HCT116 (cell line): ENCODE measurements around the gene METTL24.

Source experiments
- FOSL1 ChIP-seq: IDR thresholded peaks from 2 replicates; pipeline ENCODE4 v1.6.1; 2012; ENCODE audit warnings: low read depth
- POLR2A ChIP-seq: IDR thresholded peaks from 2 replicates; pipeline ENCODE4 v1.7.0; 2011; ENCODE audit warnings: borderline replicate concordance; ENCODE audit not compliant: insufficient read depth, insufficient read length; ENCODE audit errors: extremely low read depth
- POLR2AphosphoS5 ChIP-seq: IDR thresholded peaks from 2 replicates; pipeline ENCODE4 v1.6.1; 2011; ENCODE audit warnings: mild to moderate bottlenecking, low read depth, low read length, moderate library complexity
- YY1 ChIP-seq: IDR thresholded peaks from 2 replicates; pipeline ENCODE4 v1.6.1; 2011; ENCODE audit warnings: low read length, low read depth, moderate library complexity, mild to moderate bottlenecking; ENCODE audit not compliant: insufficient replicate concordance; ENCODE audit errors: extremely low read depth
- TF ChIP-seq, protein P1 (sequence below), 3 experiments: fragments of 200-600 bp in 1 of 3; sonication (generic) in 1 of 3; IDR thresholded peaks in 2 of 3; conservative IDR thresholded peaks in 1 of 3; 2 replicates each; pipeline ENCODE4 v1.5.1; 2012 to 2017; ENCODE audit warnings: low read depth in 2 of 3, low read length in 2 of 3, antibody characterized with exemption in 1 of 3, borderline replicate concordance in 1 of 3, control low read depth in 1 of 3, mild to moderate bottlenecking in 1 of 3, mixed read lengths in 1 of 3, mixed run types in 1 of 3, moderate library complexity in 1 of 3; ENCODE audit not compliant: insufficient read depth in 1 of 3

DNA sequence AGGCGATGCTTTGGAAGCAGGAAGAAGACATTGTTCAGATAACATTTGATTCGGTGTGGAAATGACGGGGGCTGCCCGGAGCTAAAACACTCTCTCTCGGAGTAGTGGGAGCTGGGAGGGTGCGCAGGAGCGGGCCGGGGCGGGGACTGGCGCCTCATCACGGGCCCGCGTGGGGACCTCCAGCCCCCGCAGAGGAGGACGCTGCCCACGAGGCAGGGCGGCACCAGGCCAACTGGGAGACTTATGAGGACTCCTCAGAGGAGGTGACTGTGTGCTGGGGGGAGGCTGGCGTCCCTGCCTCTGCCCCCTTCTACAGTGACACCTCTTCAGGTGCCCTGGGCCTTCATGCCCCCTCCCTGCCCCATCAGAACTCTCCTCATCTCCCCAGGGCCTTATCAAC is 42.1 kb upstream of the METTL24 start:
- TF ChIP-seq POLR2A (no peak), POLR2AphosphoS5 (no peak), FOSL1 (no peak), YY1 (no peak)
- TF ChIP-seq, protein P1, sequence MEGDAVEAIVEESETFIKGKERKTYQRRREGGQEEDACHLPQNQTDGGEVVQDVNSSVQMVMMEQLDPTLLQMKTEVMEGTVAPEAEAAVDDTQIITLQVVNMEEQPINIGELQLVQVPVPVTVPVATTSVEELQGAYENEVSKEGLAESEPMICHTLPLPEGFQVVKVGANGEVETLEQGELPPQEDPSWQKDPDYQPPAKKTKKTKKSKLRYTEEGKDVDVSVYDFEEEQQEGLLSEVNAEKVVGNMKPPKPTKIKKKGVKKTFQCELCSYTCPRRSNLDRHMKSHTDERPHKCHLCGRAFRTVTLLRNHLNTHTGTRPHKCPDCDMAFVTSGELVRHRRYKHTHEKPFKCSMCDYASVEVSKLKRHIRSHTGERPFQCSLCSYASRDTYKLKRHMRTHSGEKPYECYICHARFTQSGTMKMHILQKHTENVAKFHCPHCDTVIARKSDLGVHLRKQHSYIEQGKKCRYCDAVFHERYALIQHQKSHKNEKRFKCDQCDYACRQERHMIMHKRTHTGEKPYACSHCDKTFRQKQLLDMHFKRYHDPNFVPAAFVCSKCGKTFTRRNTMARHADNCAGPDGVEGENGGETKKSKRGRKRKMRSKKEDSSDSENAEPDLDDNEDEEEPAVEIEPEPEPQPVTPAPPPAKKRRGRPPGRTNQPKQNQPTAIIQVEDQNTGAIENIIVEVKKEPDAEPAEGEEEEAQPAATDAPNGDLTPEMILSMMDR (IDR thresholded peaks at IDR 0.05 in 2 of 3, conservative IDR thresholded peaks at IDR 0.05 in 1 of 3; ENCODE audit: borderline replicate concordance in 1 of 3, insufficient read depth in 1 of 3, low read depth in 2 of 3, low read length in 2 of 3) = no peak
